Spinal cord (tissue), 10 donors: ENCODE data around the gene ADORA2B. TPM values are rescaled to one million over a fixed set of nuclear protein-coding genes. Genes with fewer than 3 reads are reported as not detected.
A peak's percentile ranks its signal among the peaks of the same experiment; 100 is the strongest.
"Not testable (repeated sequence)": the region's sequence is repeated elsewhere in the genome, so short reads cannot be mapped to it uniquely, and the experiment has no call there.

Experiments
- DNase-seq, 6 donors: peaks; one replicate each; pipeline versions ENCODE4 v3.0.0 to v3.0.0-alpha.2; 2013 to 2015; ENCODE audit warnings: low spot score in 6 of 6, low read depth in 4 of 6
- H3K27ac ChIP-seq: one replicate; pipeline ENCODE4 v1.5.1; 2013; ENCODE audit warnings: low read depth, low read length, control low read depth
- H3K27me3 ChIP-seq: one replicate; pipeline ENCODE4 v1.6.1; 2013; ENCODE audit warnings: low read length; ENCODE audit not compliant: control insufficient read depth, insufficient read depth
- H3K36me3 ChIP-seq: one replicate; pipeline ENCODE4 v1.6.1; 2013; ENCODE audit warnings: low read length; ENCODE audit not compliant: control insufficient read depth, insufficient read depth
- H3K4me1 ChIP-seq: one replicate; pipeline ENCODE4 v1.6.1; 2013; ENCODE audit warnings: low read length; ENCODE audit not compliant: control insufficient read depth, insufficient read depth
- H3K4me3 ChIP-seq: one replicate; pipeline ENCODE4 v1.5.1; 2013; ENCODE audit warnings: low read depth, low read length, control low read depth
- H3K9me3 ChIP-seq: one replicate; pipeline ENCODE4 v1.6.1; 2013; ENCODE audit warnings: low read length; ENCODE audit not compliant: control insufficient read depth, insufficient read depth
- WGBS: methylation state at CpG from one replicate; pipeline ENCODE4 v1.1.5; 2013; ENCODE audit warnings: missing lambda C conversion rate; ENCODE audit not compliant: insufficient coverage; 5-methylcytosine and 5-hydroxymethylcytosine counted together
- polyA plus RNA-seq, 2 donors: library from polyadenylated mRNA; unstranded; fragments of 120-200 nt; gene quantifications; one replicate each; pipeline ENCODE4 v1.2.1, GENCODE V29; 2013; ENCODE audit not compliant: insufficient read length in 2 of 2
- total RNA-seq, 2 donors: library from RNA; depleted of rRNA in 1 of 2; stranded (reverse); fragments of 120-200 nt in 1 of 2; fragments of >200 nt in 1 of 2; gene quantifications; one replicate each; pipeline versions ENCODE4 v1.2.3 to v1.2.4, GENCODE V29; 2013 to 2014
- donor health status: healthy.

The ADORA2B gene
- total and polyA plus RNA-seq, 4 donors, result 4.1 to 35.0 (median 10.4) TPM

GRCh38 chr17:15910791-15911190 is 34.1 kb upstream of the ADORA2B start:
- no peak overlapping the region for H3K27ac ChIP-seq
- H3K4me3 ChIP-seq, result no peak overlapping the region
- no peaks in the 10 kb centered on the region for H3K9me3 ChIP-seq
- no peaks in the 10 kb centered on the region for H3K36me3 ChIP-seq
- no peaks in the 10 kb centered on the region for H3K27me3 ChIP-seq
- no peak for DNase-seq
- 78% methylated on average over 5 of the region's 5 CpGs for WGBS
- H3K4me1 ChIP-seq, result no peaks in the 10 kb centered on the region

GRCh38 chr17:15911701-15912100 is 33.2 kb upstream of the ADORA2B start:
- not testable (repeated sequence) for H3K4me1 ChIP-seq, H3K9me3 ChIP-seq, DNase-seq, H3K4me3 ChIP-seq, H3K36me3 ChIP-seq, H3K27ac ChIP-seq, H3K27me3 ChIP-seq
- WGBS, result 98% methylated on average over 3 of the region's 5 CpGs

GRCh38 chr17:15912416-15912955 is 32.4 kb upstream of the ADORA2B start:
- DNase-seq, result no peak
- WGBS, result 91% methylated on average over 8 of the region's 9 CpGs
- Histone ChIP-seq H3K4me3 (no peak overlapping the region), H3K36me3 (no peaks in the 10 kb centered on the region), H3K27me3 (peaks cover 8% of the 10 kb centered on the region), H3K4me1 (peaks cover 7% of the 10 kb centered on the region), H3K27ac (no peak overlapping the region), H3K9me3 (no peaks in the 10 kb centered on the region)

- Histone ChIP-seq H3K27ac (no peak overlapping the region), H3K27me3 (peaks cover 16% of the 10 kb centered on the region), H3K4me1 (peaks cover 13% of the 10 kb centered on the region), H3K4me3 (no peak overlapping the region), H3K36me3 (no peaks in the 10 kb centered on the region), H3K9me3 (no peaks in the 10 kb centered on the region)
- no peak for DNase-seq
- no CpG with 5 or more reads among the region's 3 CpGs for WGBS
These were observed 31.1 kb upstream of the ADORA2B start for GRCh38 chr17:15913826-15914225.

- no peak overlapping the region for H3K27ac ChIP-seq
- 88% methylated on average over 5 of the region's 6 CpGs for WGBS
These were observed 30.3 kb upstream of the ADORA2B start for GRCh38 chr17:15914400-15915170.

GRCh38 chr17:15915961-15916360 is 29.0 kb upstream of the ADORA2B start:
- Histone ChIP-seq H3K4me3 (no peak overlapping the region), H3K9me3 (no peaks in the 10 kb centered on the region), H3K36me3 (no peaks in the 10 kb centered on the region), H3K27ac (no peak overlapping the region), H3K4me1 (peaks cover 13% of the 10 kb centered on the region), H3K27me3 (peaks cover 16% of the 10 kb centered on the region)
- no peak for DNase-seq
- WGBS, result 70% methylated on average over 5 of the region's 6 CpGs

More at GRCh38 chr17:15914400-15915170, 30.3 kb upstream of the ADORA2B start:
- peak in 1 of 6 donors; percentile 51 for DNase-seq
- Histone ChIP-seq H3K36me3 (no peaks in the 10 kb centered on the region), H3K4me3 (no peak overlapping the region), H3K27me3 (peaks cover 16% of the 10 kb centered on the region), H3K4me1 (peaks cover 13% of the 10 kb centered on the region), H3K9me3 (no peaks in the 10 kb centered on the region)

GRCh38 chr17:15917021-15917437 is 27.9 kb upstream of the ADORA2B start:
- H3K36me3 ChIP-seq, result no peaks in the 10 kb centered on the region
- H3K4me3 ChIP-seq, result no peak overlapping the region
- 38% methylated on average over 20 of the region's 20 CpGs for WGBS
- H3K27ac ChIP-seq, result no peak overlapping the region
- H3K9me3 ChIP-seq, result no peaks in the 10 kb centered on the region
- H3K27me3 ChIP-seq, result peaks cover 16% of the 10 kb centered on the region
- peaks cover 13% of the 10 kb centered on the region for H3K4me1 ChIP-seq
- DNase-seq, result no peak

GRCh38 chr17:15917438-15918027 is 27.4 kb upstream of the ADORA2B start:
- no peak for DNase-seq
- peaks cover 16% of the 10 kb centered on the region for H3K27me3 ChIP-seq
- H3K9me3 ChIP-seq, result no peaks in the 10 kb centered on the region
- H3K27ac ChIP-seq, result no peak overlapping the region
- WGBS, result 6% methylated on average over 44 of the region's 44 CpGs
- H3K4me3 ChIP-seq, result no peak overlapping the region
- H3K36me3 ChIP-seq, result no peaks in the 10 kb centered on the region
- peaks cover 13% of the 10 kb centered on the region for H3K4me1 ChIP-seq

GRCh38 chr17:15918261-15918660 is 26.7 kb upstream of the ADORA2B start:
- peaks cover 16% of the 10 kb centered on the region for H3K27me3 ChIP-seq
- no peaks in the 10 kb centered on the region for H3K36me3 ChIP-seq
- H3K4me3 ChIP-seq, result no peak overlapping the region
- peaks cover 13% of the 10 kb centered on the region for H3K4me1 ChIP-seq
- no peak overlapping the region for H3K27ac ChIP-seq
- no peaks in the 10 kb centered on the region for H3K9me3 ChIP-seq
- no peak for DNase-seq
- over 99% methylated on average over 8 of the region's 11 CpGs for WGBS
